Uterus (tissue), 2 donors: Measurements from ENCODE around the gene ZNF566.

Source experiments
- CTCF ChIP-seq, 4 experiments: fragments of 200-600 bp in 2 of 4; fragments of 450-650 bp in 2 of 4; sonication (generic) in 2 of 4; IDR thresholded peaks; one replicate each; pipeline ENCODE4 v1.5.1; 2016 to 2019; ENCODE audit warnings: antibody characterized with exemption in 4 of 4, mild to moderate bottlenecking in 2 of 4, moderate library complexity in 1 of 4
- POLR2A ChIP-seq, 2 donors: fragments of 450-650 bp; IDR thresholded peaks; one replicate each; pipeline ENCODE4 v1.6.1; 2016; ENCODE audit warnings: antibody characterized with exemption in 2 of 2, mild to moderate bottlenecking in 1 of 2, moderate library complexity in 1 of 2

- TF ChIP-seq CTCF (IDR thresholded peaks at IDR 0.05) (no peak), POLR2A (IDR thresholded peaks at IDR 0.05) (no peak)
Measured at GRCh38 chr19:36489920-36490415, 607 bp upstream of the ZNF566 start.
